ENCODE results near the gene ABCC1. TPM values are rescaled to one million over a fixed set of nuclear protein-coding genes. Genes with fewer than 3 reads are reported as not detected.

The ABCC1 gene
- total and polyA plus RNA-seq, 2 of the 8 experiments (the other 6 are each of a cell fraction or from before 2014, with no cell fraction given): 42.6 to 66.8 TPM

DNA sequence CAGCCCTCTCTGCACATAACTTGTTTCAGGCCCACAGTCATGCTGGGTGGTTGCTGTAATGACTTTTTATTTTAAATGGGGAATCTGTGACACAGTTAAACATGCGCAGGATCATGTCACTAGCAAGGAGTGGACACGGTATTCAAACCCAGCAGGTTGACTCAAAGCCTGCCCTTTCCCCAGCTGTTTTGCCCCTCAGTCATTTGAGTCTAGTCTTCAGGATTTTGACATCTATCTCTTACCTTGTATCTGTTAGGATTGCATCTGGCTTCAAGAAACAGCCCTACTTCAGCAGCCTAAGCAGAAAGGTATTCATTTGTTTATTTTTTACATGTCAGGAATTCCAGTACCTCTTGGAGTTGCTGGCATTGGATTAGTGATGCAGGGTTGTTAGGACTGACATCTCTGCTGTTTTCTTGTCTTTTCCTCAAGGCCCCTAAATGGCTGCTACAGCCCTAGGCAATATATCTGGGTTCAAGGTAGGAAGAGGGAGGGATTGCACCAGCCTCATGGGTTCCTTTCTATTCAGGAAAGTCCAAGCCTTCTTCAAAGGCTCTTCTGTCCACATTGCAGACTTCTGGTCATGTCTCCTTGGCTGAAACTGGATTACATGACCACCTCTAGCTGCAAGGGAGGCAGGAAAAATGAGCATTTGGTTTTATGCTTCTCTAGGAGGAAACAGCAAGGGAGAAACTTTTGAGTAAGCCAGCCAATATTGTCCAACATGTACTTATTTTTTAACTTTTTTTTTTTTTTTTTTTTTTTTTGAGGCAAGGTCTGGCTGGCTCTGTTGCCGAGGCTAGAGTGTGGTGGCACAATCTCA, 22.8 kb downstream of the ABCC1 start:
- DNase-seq (ENCODE audit: low read depth in 1 of 2, low spot score in 2 of 2) (no peak), FAIRE-seq (no peak)
- Histone ChIP-seq H3K27ac (ENCODE audit: low read depth, low read length) (peak overlapping the region; percentile 84), H2BK120ac (replicated peaks; ENCODE audit: low read depth, low read length) (no peak overlapping the region), H3K4me2 (ENCODE audit: insufficient read depth in 1 of 2, low read depth in 2 of 2, low read length in 2 of 2) (peak overlapping the region; percentile 48 to 66; a peak in 3 of 4 replicates), H2BK20ac (ENCODE audit: low read length) (peak overlapping the region; percentile 75; the same call in 1 of the 2 replicates), H4K8ac (ENCODE audit: extremely low read depth, insufficient read depth, low read length) (no peak overlapping the region), H4K5ac (ENCODE audit: insufficient read length, low read depth, low read length) (no peak overlapping the region), H3K56ac (replicated peaks; ENCODE audit: insufficient read length, low read depth, low read length) (no peak overlapping the region), H2AFZ (ENCODE audit: low read length) (no peak overlapping the region), H4K20me1 (replicated peaks in 1 of 2; ENCODE audit: control insufficient read depth in 1 of 2, insufficient read depth in 2 of 2, low read length in 2 of 2) (peaks cover 0 to 12% of the 10 kb centered on the region in 2 experiments), H4K91ac (replicated peaks; ENCODE audit: insufficient read length, low read length) (no peak overlapping the region), H3K4me1 (replicated peaks in 1 of 4; ENCODE audit: control insufficient read depth in 3 of 4, insufficient read depth in 4 of 4, low read length in 3 of 4) (peaks cover 6 to 20% (median 13%) of the 10 kb centered on the region in 4 experiments), H3K4me3 (ENCODE audit: extremely low read depth in 1 of 4, insufficient read depth in 2 of 4, low read depth in 3 of 4, low read length in 4 of 4) (peak overlapping the region in 1 of 4 experiments; percentile 40; a peak in 2 of 8 replicates), H3K9me3 (ENCODE audit: insufficient read depth in 2 of 2, low read depth in 1 of 2, low read length in 1 of 2) (peaks cover 5 to 6% of the 10 kb centered on the region in 2 experiments; a peak in 2 of 4 replicates), H3K23ac (ENCODE audit: insufficient read length) (no peak overlapping the region), H3K27me3 (replicated peaks in 1 of 4; ENCODE audit: control insufficient read depth in 3 of 4, extremely low read depth in 1 of 4, insufficient read depth in 3 of 4, low read length in 3 of 4) (no peaks in the 10 kb centered on the region), H3K79me2 (ENCODE audit: control insufficient read depth in 1 of 2, insufficient read depth in 2 of 2, low read length in 2 of 2) (peaks cover 24 to 80% of the 10 kb centered on the region in 2 experiments), H2BK12ac (ENCODE audit: low read depth, low read length) (peak overlapping the region; percentile 97), H3K79me1 (ENCODE audit: low read depth, low read length) (peaks cover 26% of the 10 kb centered on the region), H3K9ac (replicated peaks in 1 of 4; ENCODE audit: extremely low read depth in 1 of 4, low read depth in 3 of 4, low read length in 3 of 4) (peak overlapping the region in 1 of 4 experiments; percentile 23; a peak in 2 of 7 replicates), H2BK15ac (ENCODE audit: low read length) (peak overlapping the region; percentile 76; the same call in 1 of the 2 replicates), H3K14ac (ENCODE audit: insufficient read length) (no peak overlapping the region), H3K18ac (ENCODE audit: extremely low read depth, low read length) (peak overlapping the region; percentile 86; the same call in 1 of the 2 replicates), H3K36me3 (ENCODE audit: control insufficient read depth in 2 of 4, insufficient read depth in 4 of 4, low read length in 3 of 4) (peaks cover 0 to 9% (median 3%) of the 10 kb centered on the region in 4 experiments; a peak in 2 of 8 replicates), H3K23me2 (ENCODE audit: low read depth, low read length) (peaks cover 5% of the 10 kb centered on the region), H3K4ac (replicated peaks; ENCODE audit: insufficient read length, low read depth, low read length) (peak overlapping the region; percentile 46), H2BK5ac (ENCODE audit: low read depth, low read length) (peak overlapping the region; percentile 85; the same call in 1 of the 2 replicates), H2AK5ac (ENCODE audit: low read depth, low read length) (peak overlapping the region; percentile 89; the same call in 1 of the 2 replicates)
- ChIA-PET CTCF (ENCODE audit: partially characterized antibody) (no interaction called here), POLR2A (ENCODE audit: partially characterized antibody) (interaction anchor here (0.8 to 2.9 kb wide), 5 partner anchors 13 to 84 kb away, joined by 3 to 19 read pairs (median 5); partner anchors contain the start of gene CEP20)
- 69% methylated on average over 2 of the region's 3 CpGs; no CpG with 5 or more reads in 1 of the 2 experiments for WGBS, 2 experiments (ENCODE audit: extremely low coverage in 1 of 2, insufficient coverage in 1 of 2, insufficient read length in 1 of 2, insufficient replicate concordance in 2 of 2, low coverage in 1 of 2, low lambda C conversion rate in 2 of 2, missing lambda C conversion rate in 1 of 2)
- TF ChIP-seq CHD2 (IDR thresholded peaks at IDR 0.05; ENCODE audit: low read length): no peak
- TF ChIP-seq TCF12 (IDR thresholded peaks at IDR 0.05; ENCODE audit: low read depth, low read length): no peak
- no peak for TF ChIP-seq GTF2F1 (IDR thresholded peaks at IDR 0.05; ENCODE audit: borderline replicate concordance, low read depth, low read length)
- TF ChIP-seq NANOG (IDR thresholded peaks at IDR 0.05; ENCODE audit: insufficient read depth, low read depth, low read length, poor library complexity, severe bottlenecking): no peak
- no peak for TF ChIP-seq ASH2L (IDR thresholded peaks at IDR 0.05; ENCODE audit: low read length)
- TF ChIP-seq BRCA1 (IDR thresholded peaks at IDR 0.05; ENCODE audit: low read depth, low read length): no peak
